HepG2 (cell line): ENCODE measurements around the gene ACAD11. TPM values are rescaled to one million over a fixed set of nuclear protein-coding genes. Genes with fewer than 3 reads are reported as not detected.

Experiments
- ATAC-seq: fragments of 200-7000 bp; cut with Tn5 transposase; 3 replicates; pipeline ENCODE4 v1.9.1; 2020; ENCODE audit warnings: mild to moderate bottlenecking, moderate library complexity
- BruUV-seq: library from RNA; stranded (reverse); fragments of 400-500 nt; replicated peaks from 2 replicates; lab custom pipeline; 2021; lab: Mats Ljungman, UMichigan
- CTCF ChIA-PET: fragments of 300-600 bp; formaldehyde crosslinking; extraction: SDS; loops from one replicate; lab custom pipeline; 2021; ENCODE audit warnings: low total read pairs, inconsistent platforms, low intra/inter-chr PET ratio; lab: Yijun Ruan, JAX
- POLR2A ChIA-PET: fragments of 350-600 bp; sonication (Branson Sonifier 250); formaldehyde crosslinking; loops from one replicate; lab custom pipeline; 2020; ENCODE audit warnings: antibody characterized with exemption, inconsistent platforms; lab: Yijun Ruan, JAX
- DNase-seq: peaks from one replicate; pipeline ENCODE4 v3.0.0-alpha.2; 2015; ENCODE audit warnings: low spot score
- FAIRE-seq: peaks from 3 replicates; lab custom pipeline; 2011; peaks lifted over from hg19 to GRCh38; lab: Jason Lieb, UNC
- H2AFZ ChIP-seq: one replicate; pipeline ENCODE4 v1.6.1; 2011; ENCODE audit warnings: low read length, inconsistent platforms
- H3K27ac ChIP-seq: fragments of 300-600 bp; 3 replicates; pipeline ENCODE4 v1.8.0; 2011; ENCODE audit warnings: mixed run types, mild to moderate bottlenecking, mixed read lengths, low read length, inconsistent platforms; ENCODE audit not compliant: insufficient read depth; ENCODE audit errors: extremely low read length
- H3K27me3 ChIP-seq, 2 experiments: fragments of 200-600 bp in 1 of 2; 2 replicates in 1 of 2; 3 replicates in 1 of 2; pipeline versions ENCODE4 v1.6.0 to v1.8.0; 2011; ENCODE audit warnings: low read length in 2 of 2, mild to moderate bottlenecking in 2 of 2, moderate library complexity in 2 of 2, inconsistent platforms in 1 of 2; ENCODE audit not compliant: insufficient read depth in 2 of 2, control insufficient read depth in 1 of 2
- H3K36me3 ChIP-seq, 2 experiments: fragments of 200-600 bp in 1 of 2; replicated peaks in 1 of 2; 2 replicates in 1 of 2; 3 replicates in 1 of 2; pipeline versions ENCODE4 v1.5.1 to v1.8.0; 2011; ENCODE audit warnings: low read length in 2 of 2, inconsistent platforms in 1 of 2; ENCODE audit not compliant: insufficient read depth in 2 of 2, control insufficient read depth in 1 of 2
- H3K4me1 ChIP-seq: 2 replicates; pipeline ENCODE4 v1.5.1; 2012; ENCODE audit warnings: low read length, inconsistent platforms; ENCODE audit not compliant: insufficient read depth
- H3K4me2 ChIP-seq: 2 replicates; pipeline ENCODE4 v1.6.0; 2011; ENCODE audit warnings: low read depth, low read length, inconsistent platforms
- H3K4me3 ChIP-seq, 3 experiments: fragments of 200-600 bp in 1 of 3; sonication (generic), shearing (Covaris generic) in 1 of 3; replicated peaks in 1 of 3; 2 replicates each; pipeline ENCODE4 v1.5.1; 2011 to 2016; ENCODE audit warnings: low read length in 3 of 3, inconsistent platforms in 2 of 3, low read depth in 2 of 3, mild to moderate bottlenecking in 2 of 3, control low read depth in 1 of 3, mixed read lengths in 1 of 3; ENCODE audit not compliant: insufficient read depth in 1 of 3
- H3K79me2 ChIP-seq: one replicate; pipeline ENCODE4 v1.6.1; 2011; ENCODE audit warnings: low read length, inconsistent platforms; ENCODE audit not compliant: insufficient read depth
- H3K9ac ChIP-seq: 2 replicates; pipeline ENCODE4 v1.6.0; 2011; ENCODE audit warnings: mild to moderate bottlenecking, low read depth, low read length, inconsistent platforms; ENCODE audit not compliant: insufficient read depth
- H3K9me3 ChIP-seq: 2 replicates; pipeline ENCODE4 v1.5.1; 2012; ENCODE audit warnings: mild to moderate bottlenecking, low read length
- H4K20me1 ChIP-seq: 2 replicates; pipeline ENCODE4 v1.6.0; 2011; ENCODE audit warnings: inconsistent platforms, mild to moderate bottlenecking, low read length, moderate library complexity; ENCODE audit not compliant: insufficient read depth
- BHLHE40 ChIP-seq: IDR thresholded peaks from 2 replicates; pipeline ENCODE4 v1.6.1; 2011; ENCODE audit warnings: low read length, improper control_type of control experiment
- BRD4 ChIP-seq: sonication (generic); formaldehyde crosslinking; IDR thresholded peaks from 2 replicates; pipeline ENCODE4 v1.4.0; 2020; ENCODE audit warnings: missing genetic modification reagents
- FOSL2 ChIP-seq: sonication (generic); formaldehyde crosslinking; IDR thresholded peaks from 2 replicates; pipeline ENCODE4 v1.4.0; 2020; ENCODE audit warnings: missing genetic modification reagents
- HIVEP1 ChIP-seq: sonication (generic); formaldehyde crosslinking; IDR thresholded peaks from 2 replicates; pipeline ENCODE4 v1.4.0; 2020; ENCODE audit warnings: mild to moderate bottlenecking, missing genetic modification reagents
- HOXA3 ChIP-seq: sonication (generic); formaldehyde crosslinking; IDR thresholded peaks from 2 replicates; pipeline ENCODE4 v1.5.0; 2020; ENCODE audit warnings: missing genetic modification reagents
- RCOR2 ChIP-seq: IDR thresholded peaks from 2 replicates; pipeline ENCODE4 v1.6.1; 2016; ENCODE audit warnings: missing biosample characterization, missing genetic modification reagents
- TEF ChIP-seq: sonication (generic); formaldehyde crosslinking; IDR thresholded peaks from 2 replicates; pipeline ENCODE4 v1.5.0; 2020; ENCODE audit warnings: missing genetic modification reagents
- U2AF1 ChIP-seq: fragments of 200-400 bp; formaldehyde crosslinking; optimal IDR thresholded peaks from 2 replicates; pipeline ENCODE3; 2017; ENCODE audit warnings: mild to moderate bottlenecking, low read depth, low read length
- ZNF337 ChIP-seq: sonication (generic); formaldehyde crosslinking; IDR thresholded peaks from 2 replicates; pipeline ENCODE4 v1.5.1; 2020; ENCODE audit warnings: missing genetic modification reagents, low read depth, mild to moderate bottlenecking, borderline replicate concordance
- ZNF552 ChIP-seq: sonication (generic); formaldehyde crosslinking; IDR thresholded peaks from 2 replicates; pipeline ENCODE4 v1.9.0; 2022; ENCODE audit warnings: missing genetic modification reagents, mild to moderate bottlenecking, borderline replicate concordance
- ZNF678 ChIP-seq: sonication (generic); formaldehyde crosslinking; IDR thresholded peaks from 2 replicates; pipeline ENCODE4 v1.4.0; 2020; ENCODE audit warnings: mild to moderate bottlenecking, missing genetic modification reagents
- ZNF740 ChIP-seq: sonication (generic); formaldehyde crosslinking; IDR thresholded peaks from 2 replicates; pipeline ENCODE4 v1.4.0; 2020; ENCODE audit warnings: missing genetic modification reagents
- ZNF782 ChIP-seq: sonication (generic); formaldehyde crosslinking; IDR thresholded peaks from 2 replicates; pipeline ENCODE4 v1.4.0; 2020; ENCODE audit warnings: missing genetic modification reagents, mild to moderate bottlenecking, borderline replicate concordance
- WGBS: methylation state at CpG from one replicate; pipeline ENCODE4 v1.1.6; 2017; ENCODE audit warnings: low lambda C conversion rate; 5-methylcytosine and 5-hydroxymethylcytosine counted together
- in situ Hi-C: cut with HindIII; loops from 2 replicates; pipeline ENCODE4 v1.10.0; 2017; ENCODE audit warnings: low pct_unique_long_range_greater_than_20kb; ENCODE audit not compliant: extremely low pct_ligation_motif_present
- intact Hi-C: fragments of 100-400 bp; cut with micrococcal nuclease; formaldehyde crosslinking; loops from one replicate; pipeline ENCODE4 v1.10.0; 2022; ENCODE audit not compliant: unreplicated experiment
- polyA plus RNA-seq, 8 experiments: library from polyadenylated mRNA; depleted of rRNA in 3 of 8; stranded (reverse) in 7 of 8; unstranded in 1 of 8; fragments of >200 nt; fragmentation: Illumina TruSeq in 4 of 8; extraction: Trizol in 4 of 8; gene quantifications; 2 replicates each; pipeline versions ENCODE4 v1.2.1 to v1.2.3, GENCODE V29; 2011 to 2016; ENCODE audit warnings: low read depth in 4 of 8, missing spikeins in 1 of 8, mixed read lengths in 1 of 8; ENCODE audit not compliant: insufficient read depth in 1 of 8
- total RNA-seq, 5 experiments: library from RNA; depleted of rRNA; stranded (reverse); fragments of >200 nt; fragmentation: Illumina TruSeq; extraction: Trizol; gene quantifications; 2 replicates each; pipeline ENCODE4 v1.2.3, GENCODE V29; 2016; ENCODE audit warnings: low read depth in 1 of 5
- TF ChIP-seq, protein P1 (sequence below): sonication (generic); formaldehyde crosslinking; IDR thresholded peaks from 2 replicates; pipeline ENCODE4 v1.9.0; 2021; ENCODE audit warnings: missing genetic modification reagents, mild to moderate bottlenecking, borderline replicate concordance

Gene ACAD11
- total and polyA plus RNA-seq, 2 of the 13 experiments (the other 11 are each of a cell fraction or from before 2014, with no cell fraction given): 30.6 to 56.9 TPM

GRCh38 chr3:132623646-132624045 lies 36.0 kb downstream of the ACAD11 start:
- no peaks in the 10 kb centered on the region for H4K20me1 ChIP-seq
- no peak for DNase-seq
- FAIRE-seq: no peak
- H3K4me2 ChIP-seq: no peak overlapping the region
- ChIA-PET POLR2A (no interaction called here), CTCF (no interaction called here)
- no peaks in the 10 kb centered on the region for H3K79me2 ChIP-seq
- H3K4me3 ChIP-seq: no peak overlapping the region
- in situ Hi-C loops: no loop called here
- no peak for ATAC-seq
- 100% methylated on average over 1 of the region's 1 CpG for WGBS
- no peak overlapping the region for H3K9ac ChIP-seq
- H3K9me3 ChIP-seq: no peaks in the 10 kb centered on the region
- H2AFZ ChIP-seq: no peak overlapping the region
- TF ChIP-seq ZNF740: no peak
- no peak for TF ChIP-seq HIVEP1 (CRISPR knock-in tag)
- TF ChIP-seq BRD4 (CRISPR knock-in tag): no peak
- no peak for TF ChIP-seq HOXA3 (CRISPR knock-in tag)
- TF ChIP-seq TEF: no peak
- TF ChIP-seq, protein P1, sequence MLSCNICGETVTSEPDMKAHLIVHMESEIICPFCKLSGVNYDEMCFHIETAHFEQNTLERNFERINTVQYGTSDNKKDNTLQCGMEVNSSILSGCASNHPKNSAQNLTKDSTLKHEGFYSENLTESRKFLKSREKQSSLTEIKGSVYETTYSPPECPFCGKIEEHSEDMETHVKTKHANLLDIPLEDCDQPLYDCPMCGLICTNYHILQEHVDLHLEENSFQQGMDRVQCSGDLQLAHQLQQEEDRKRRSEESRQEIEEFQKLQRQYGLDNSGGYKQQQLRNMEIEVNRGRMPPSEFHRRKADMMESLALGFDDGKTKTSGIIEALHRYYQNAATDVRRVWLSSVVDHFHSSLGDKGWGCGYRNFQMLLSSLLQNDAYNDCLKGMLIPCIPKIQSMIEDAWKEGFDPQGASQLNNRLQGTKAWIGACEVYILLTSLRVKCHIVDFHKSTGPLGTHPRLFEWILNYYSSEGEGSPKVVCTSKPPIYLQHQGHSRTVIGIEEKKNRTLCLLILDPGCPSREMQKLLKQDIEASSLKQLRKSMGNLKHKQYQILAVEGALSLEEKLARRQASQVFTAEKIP (CRISPR knock-in tag): no peak
- no peak for TF ChIP-seq ZNF552 (CRISPR knock-in tag)
- TF ChIP-seq BHLHE40: no peak
- no peak for TF ChIP-seq RCOR2 (CRISPR knock-in tag)
- TF ChIP-seq ZNF782 (CRISPR knock-in tag): no peak
- no peak for TF ChIP-seq ZNF337
- no peak for TF ChIP-seq U2AF1
- TF ChIP-seq FOSL2: no peak
- TF ChIP-seq ZNF678 (CRISPR knock-in tag): no peak
- intact Hi-C loops: no loop called here
- BruUV-seq: no TSS peak
- no peak overlapping the region for H3K27ac ChIP-seq
- no peaks in the 10 kb centered on the region for H3K27me3 ChIP-seq
- H3K4me1 ChIP-seq: no peaks in the 10 kb centered on the region
- peaks cover 8 to 39% of the 10 kb centered on the region in 2 experiments for H3K36me3 ChIP-seq
